Spinal cord (tissue), 10 donors: Measurements from ENCODE around the gene TSPAN13. TPM values are rescaled to one million over a fixed set of nuclear protein-coding genes. Genes with fewer than 3 reads are reported as not detected.

Experiments used
- DNase-seq, 6 donors: peaks; one replicate each; pipeline versions ENCODE4 v3.0.0 to v3.0.0-alpha.2; 2013 to 2015; ENCODE audit warnings: low spot score in 6 of 6, low read depth in 4 of 6
- H3K27ac ChIP-seq: one replicate; pipeline ENCODE4 v1.5.1; 2013; ENCODE audit warnings: low read depth, low read length, control low read depth
- H3K27me3 ChIP-seq: one replicate; pipeline ENCODE4 v1.6.1; 2013; ENCODE audit warnings: low read length; ENCODE audit not compliant: control insufficient read depth, insufficient read depth
- H3K36me3 ChIP-seq: one replicate; pipeline ENCODE4 v1.6.1; 2013; ENCODE audit warnings: low read length; ENCODE audit not compliant: control insufficient read depth, insufficient read depth
- H3K4me1 ChIP-seq: one replicate; pipeline ENCODE4 v1.6.1; 2013; ENCODE audit warnings: low read length; ENCODE audit not compliant: control insufficient read depth, insufficient read depth
- H3K4me3 ChIP-seq: one replicate; pipeline ENCODE4 v1.5.1; 2013; ENCODE audit warnings: low read depth, low read length, control low read depth
- H3K9me3 ChIP-seq: one replicate; pipeline ENCODE4 v1.6.1; 2013; ENCODE audit warnings: low read length; ENCODE audit not compliant: control insufficient read depth, insufficient read depth
- WGBS: methylation state at CpG from one replicate; pipeline ENCODE4 v1.1.5; 2013; ENCODE audit warnings: missing lambda C conversion rate; ENCODE audit not compliant: insufficient coverage; 5-methylcytosine and 5-hydroxymethylcytosine counted together
- polyA plus RNA-seq, 2 donors: library from polyadenylated mRNA; unstranded; fragments of 120-200 nt; gene quantifications; one replicate each; pipeline ENCODE4 v1.2.1, GENCODE V29; 2013; ENCODE audit not compliant: insufficient read length in 2 of 2
- total RNA-seq, 2 donors: library from RNA; depleted of rRNA in 1 of 2; stranded (reverse); fragments of 120-200 nt in 1 of 2; fragments of >200 nt in 1 of 2; gene quantifications; one replicate each; pipeline versions ENCODE4 v1.2.3 to v1.2.4, GENCODE V29; 2013 to 2014
- donor health status: healthy.

Gene TSPAN13
- total and polyA plus RNA-seq, 4 donors = 15.5 to 117 (median 72.6) TPM

- H3K27ac ChIP-seq = no peak overlapping the region
- H3K27me3 ChIP-seq = no peaks in the 10 kb centered on the region
- no peaks in the 10 kb centered on the region for H3K36me3 ChIP-seq
- H3K4me1 ChIP-seq = no peaks in the 10 kb centered on the region
- no peak for DNase-seq
- no peak overlapping the region for H3K4me3 ChIP-seq
- no peaks in the 10 kb centered on the region for H3K9me3 ChIP-seq
- WGBS = 81% methylated on average over 3 of the region's 4 CpGs
These were observed 32.0 kb upstream of the TSPAN13 start for GRCh38 chr7:16721541-16721940.

- Histone ChIP-seq H3K36me3 (no peaks in the 10 kb centered on the region), H3K27ac (no peak overlapping the region), H3K4me1 (no peaks in the 10 kb centered on the region), H3K9me3 (no peaks in the 10 kb centered on the region), H3K4me3 (no peak overlapping the region), H3K27me3 (no peaks in the 10 kb centered on the region)
- WGBS = no CpG with 5 or more reads among the region's 1 CpG
- DNase-seq = peak in 1 of 6 donors; percentile 17
These were observed 29.2 kb upstream of the TSPAN13 start for GRCh38 chr7:16724344-16724743.

- H3K27ac ChIP-seq = no peak overlapping the region
- H3K27me3 ChIP-seq = no peaks in the 10 kb centered on the region
- DNase-seq = no peak
- H3K9me3 ChIP-seq = peaks cover 1% of the 10 kb centered on the region
- H3K36me3 ChIP-seq = no peaks in the 10 kb centered on the region
- H3K4me1 ChIP-seq = no peaks in the 10 kb centered on the region
- no peak overlapping the region for H3K4me3 ChIP-seq
- 100% methylated on average over 1 of the region's 2 CpGs for WGBS
These were observed 27.4 kb upstream of the TSPAN13 start for GRCh38 chr7:16726189-16726588.

GRCh38 chr7:16727736-16728135, 25.8 kb upstream of the TSPAN13 start:
- no peak for DNase-seq
- no peak overlapping the region for H3K27ac ChIP-seq
- WGBS = 100% methylated on average over 2 of the region's 4 CpGs

GRCh38 chr7:16728811-16729210, 24.7 kb upstream of the TSPAN13 start:
- DNase-seq = no peak
- H3K27ac ChIP-seq = no peak overlapping the region
- H3K4me1 ChIP-seq = no peaks in the 10 kb centered on the region
- H3K9me3 ChIP-seq = peaks cover 1% of the 10 kb centered on the region
- no peak overlapping the region for H3K4me3 ChIP-seq
- no peaks in the 10 kb centered on the region for H3K36me3 ChIP-seq
- H3K27me3 ChIP-seq = no peaks in the 10 kb centered on the region
- WGBS = 83% methylated on average over 5 of the region's 10 CpGs

More at GRCh38 chr7:16727736-16728135, 25.8 kb upstream of the TSPAN13 start:
- Histone ChIP-seq H3K36me3 (no peaks in the 10 kb centered on the region), H3K4me3 (no peak overlapping the region), H3K4me1 (no peaks in the 10 kb centered on the region), H3K27me3 (no peaks in the 10 kb centered on the region), H3K9me3 (peaks cover 1% of the 10 kb centered on the region)

GRCh38 chr7:16729541-16729940, 24.0 kb upstream of the TSPAN13 start:
- WGBS = no CpG with 5 or more reads among the region's 2 CpGs
- DNase-seq = peak in 2 of 6 donors; percentile 21 to 58
- no peaks in the 10 kb centered on the region for H3K36me3 ChIP-seq
- no peak overlapping the region for H3K27ac ChIP-seq
- no peaks in the 10 kb centered on the region for H3K4me1 ChIP-seq
- H3K4me3 ChIP-seq = no peak overlapping the region
- no peaks in the 10 kb centered on the region for H3K27me3 ChIP-seq
- H3K9me3 ChIP-seq = peaks cover 1% of the 10 kb centered on the region

GRCh38 chr7:16730937-16731336, 22.6 kb upstream of the TSPAN13 start:
- no peak overlapping the region for H3K27ac ChIP-seq
- no peaks in the 10 kb centered on the region for H3K4me1 ChIP-seq
- H3K4me3 ChIP-seq = no peak overlapping the region
- H3K9me3 ChIP-seq = peaks cover 1% of the 10 kb centered on the region
- WGBS = 97% methylated on average over 3 of the region's 3 CpGs
- no peaks in the 10 kb centered on the region for H3K36me3 ChIP-seq
- H3K27me3 ChIP-seq = no peaks in the 10 kb centered on the region
- DNase-seq = no peak

GRCh38 chr7:16732828-16733227, 20.7 kb upstream of the TSPAN13 start:
- H3K4me3 ChIP-seq = no peak overlapping the region
- WGBS = no CpG with 5 or more reads among the region's 4 CpGs
- DNase-seq = no peak
- no peak overlapping the region for H3K27ac ChIP-seq
- H3K9me3 ChIP-seq = peaks cover 1% of the 10 kb centered on the region
- H3K27me3 ChIP-seq = no peaks in the 10 kb centered on the region
- no peaks in the 10 kb centered on the region for H3K36me3 ChIP-seq
- H3K4me1 ChIP-seq = no peaks in the 10 kb centered on the region

GRCh38 chr7:16734148-16734726, 19.3 kb upstream of the TSPAN13 start:
- DNase-seq = no peak
- Histone ChIP-seq H3K4me3 (no peak overlapping the region), H3K27ac (no peak overlapping the region), H3K9me3 (peaks cover 1% of the 10 kb centered on the region), H3K27me3 (no peaks in the 10 kb centered on the region), H3K4me1 (no peaks in the 10 kb centered on the region), H3K36me3 (no peaks in the 10 kb centered on the region)
- WGBS = 77% methylated on average over 2 of the region's 7 CpGs

GRCh38 chr7:16735020-16735419, 18.5 kb upstream of the TSPAN13 start:
- Histone ChIP-seq H3K27ac (no peak overlapping the region), H3K27me3 (no peaks in the 10 kb centered on the region), H3K36me3 (no peaks in the 10 kb centered on the region), H3K4me3 (no peak overlapping the region), H3K4me1 (no peaks in the 10 kb centered on the region), H3K9me3 (peaks cover 1% of the 10 kb centered on the region)
- WGBS = no CpG with 5 or more reads among the region's 4 CpGs
- DNase-seq = no peak
